Activated naive CD4-positive, alpha-beta T cell treated with Interleukin-2 at 50 U/mL for 16 hours (primary cell): ENCODE results near the gene PRKAR2B.

Experiments
- DNase-seq: peaks from one replicate; pipeline ENCODE4 v3.0.0-alpha.2; 2020

Gene PRKAR2B

GRCh38 chr7:107201795-107202450 is 157.4 kb downstream of the PRKAR2B start:
- DNase-seq = peak; percentile 34

- DNase-seq = no peak
Measured at GRCh38 chr7:107203607-107204006, 159.1 kb downstream of the PRKAR2B start.

DNA sequence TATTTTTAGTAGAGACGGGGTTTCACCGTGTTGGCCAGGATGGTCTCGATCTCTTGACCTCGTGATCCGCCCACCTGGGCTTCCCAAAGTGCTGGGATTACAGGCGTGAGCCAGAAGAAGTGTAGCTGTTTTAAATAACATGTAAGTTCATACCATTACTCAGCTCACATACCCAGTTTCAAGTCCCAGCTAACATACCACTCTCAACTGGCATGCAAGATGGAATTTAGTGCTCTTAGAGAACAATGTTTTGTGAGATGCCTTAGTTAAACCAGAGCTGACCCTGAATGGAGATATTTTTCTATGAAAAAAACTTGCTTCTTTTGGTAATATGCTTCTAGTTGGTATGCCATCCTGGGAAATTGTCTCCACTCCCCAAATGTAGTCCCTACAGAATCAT is 161.6 kb downstream of the PRKAR2B start:
- DNase-seq = no peak

DNA sequence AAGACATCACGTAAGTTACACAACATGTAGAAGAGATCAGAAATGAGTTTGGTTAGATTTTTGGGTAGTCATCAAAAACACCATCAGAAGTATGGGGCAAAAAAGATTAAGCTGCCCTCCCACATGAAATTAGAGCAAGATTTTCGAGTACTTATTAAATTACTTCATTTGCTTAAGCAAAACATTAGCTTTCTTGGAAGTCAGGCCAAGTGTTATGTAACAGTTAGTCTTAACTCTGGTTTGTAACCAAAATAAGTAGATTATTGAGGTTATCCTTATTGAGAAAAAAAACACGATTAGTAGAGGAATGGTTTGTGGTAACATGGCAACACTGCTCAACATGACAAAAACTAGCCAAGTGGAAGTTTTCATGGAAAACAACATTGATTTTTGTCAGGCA is 162.2 kb downstream of the PRKAR2B start:
- no peak for DNase-seq

DNA sequence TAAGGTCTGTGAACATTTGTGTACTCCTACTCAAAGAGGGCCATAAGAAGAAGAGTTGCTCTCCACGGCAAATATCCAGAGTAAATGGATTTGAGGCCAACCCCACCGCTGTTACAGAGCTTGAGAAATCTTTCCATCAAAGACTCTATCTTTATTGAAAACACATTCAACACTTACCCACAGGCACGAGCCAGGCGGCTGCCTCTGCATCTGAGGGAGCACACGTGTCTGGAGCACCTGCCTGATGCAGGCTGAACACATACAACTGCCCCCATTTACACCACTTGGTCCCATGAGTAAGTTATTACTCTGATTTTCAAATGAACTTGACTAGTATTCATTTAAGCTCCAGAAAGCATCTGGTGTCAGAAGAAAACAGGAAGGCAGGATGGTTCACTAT is 163.0 kb downstream of the PRKAR2B start:
- DNase-seq = no peak

DNA sequence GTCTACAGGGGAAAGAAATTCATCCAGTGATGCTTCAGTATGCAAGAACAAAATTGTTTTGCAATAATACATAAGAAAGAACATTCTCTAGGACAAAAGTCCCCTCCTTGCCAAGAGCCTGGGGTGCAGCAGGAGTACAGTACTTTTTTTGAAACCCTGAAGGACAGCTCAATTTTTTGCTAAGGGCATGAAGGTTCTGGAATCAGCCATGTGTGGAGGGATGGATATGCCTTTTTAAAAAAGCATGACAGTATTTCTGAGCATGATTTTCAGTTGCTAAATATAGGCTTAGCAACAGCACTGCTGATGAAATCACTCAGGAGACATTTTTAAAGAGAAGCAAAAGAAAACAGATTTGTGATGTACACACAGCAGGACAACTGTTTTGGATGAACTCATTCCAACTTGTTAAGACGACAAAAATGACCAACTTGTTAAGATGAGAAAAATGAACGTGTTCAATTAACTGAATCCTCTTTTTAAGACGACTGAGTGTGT is 163.6 kb downstream of the PRKAR2B start:
- DNase-seq = no peak

- no peak for DNase-seq
Measured at GRCh38 chr7:107208563-107208962, 164.1 kb downstream of the PRKAR2B start.

DNA sequence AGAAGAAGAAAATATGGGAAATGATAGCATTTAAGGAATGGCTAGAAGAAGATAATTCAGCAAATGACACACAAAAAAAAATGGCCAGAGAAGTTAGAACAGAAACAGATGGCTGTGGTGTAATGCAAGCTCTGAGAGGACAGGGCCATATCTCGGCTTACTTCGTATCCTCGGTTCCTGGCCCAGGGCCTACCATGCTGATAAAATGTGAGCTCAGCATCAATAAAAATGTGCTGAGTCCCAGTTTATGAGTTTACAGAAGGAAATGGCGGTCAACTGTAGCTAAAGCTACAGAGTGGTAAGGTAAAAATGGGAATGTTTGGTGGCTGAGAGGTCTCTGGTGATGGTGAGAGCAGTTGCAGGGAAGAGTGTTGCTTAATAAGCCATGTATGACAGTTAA is 165.1 kb downstream of the PRKAR2B start:
- no peak for DNase-seq

DNA sequence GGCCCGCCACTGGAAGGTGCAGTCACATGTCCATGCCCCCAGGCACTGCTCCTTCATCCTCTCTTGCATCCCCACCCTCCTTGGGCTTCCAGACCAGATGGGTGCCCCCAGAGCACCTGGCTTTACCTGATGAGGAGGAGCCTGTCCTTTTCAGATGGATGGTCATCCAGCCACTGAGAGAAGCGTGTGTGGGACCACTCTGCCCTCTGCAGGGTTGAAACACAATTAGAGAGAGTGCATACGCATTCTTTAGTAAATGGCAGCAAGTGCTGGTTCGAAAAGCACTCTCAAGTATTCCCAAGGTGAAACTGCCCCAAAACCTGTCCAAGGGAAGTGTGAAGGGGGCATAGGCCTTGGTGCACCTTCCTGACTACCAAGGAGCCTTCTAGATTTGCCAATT is 165.9 kb downstream of the PRKAR2B start:
- DNase-seq = no peak
